ENCODE measurements around the gene COL9A3.

DNA sequence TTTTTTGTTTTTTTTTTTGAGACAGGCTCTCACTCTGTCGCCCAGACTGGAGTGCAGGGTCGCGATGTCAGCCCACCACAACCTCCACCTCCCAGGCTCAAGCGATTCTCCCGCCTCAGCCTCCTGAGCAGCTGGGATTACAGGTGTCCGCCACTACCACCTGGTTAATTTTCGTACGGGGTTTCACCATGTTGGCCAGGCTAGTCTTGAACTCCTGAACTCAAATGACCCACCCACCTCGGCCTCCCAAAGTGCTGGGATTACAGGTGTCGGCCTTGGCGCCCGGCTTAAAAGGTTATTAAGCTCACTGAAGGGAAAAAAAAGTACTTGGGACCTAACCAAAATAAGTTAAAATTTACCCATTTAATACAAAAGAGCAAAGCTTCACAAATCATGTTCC is 42.9 kb downstream of the COL9A3 start:
- TF ChIP-seq, protein P1, sequence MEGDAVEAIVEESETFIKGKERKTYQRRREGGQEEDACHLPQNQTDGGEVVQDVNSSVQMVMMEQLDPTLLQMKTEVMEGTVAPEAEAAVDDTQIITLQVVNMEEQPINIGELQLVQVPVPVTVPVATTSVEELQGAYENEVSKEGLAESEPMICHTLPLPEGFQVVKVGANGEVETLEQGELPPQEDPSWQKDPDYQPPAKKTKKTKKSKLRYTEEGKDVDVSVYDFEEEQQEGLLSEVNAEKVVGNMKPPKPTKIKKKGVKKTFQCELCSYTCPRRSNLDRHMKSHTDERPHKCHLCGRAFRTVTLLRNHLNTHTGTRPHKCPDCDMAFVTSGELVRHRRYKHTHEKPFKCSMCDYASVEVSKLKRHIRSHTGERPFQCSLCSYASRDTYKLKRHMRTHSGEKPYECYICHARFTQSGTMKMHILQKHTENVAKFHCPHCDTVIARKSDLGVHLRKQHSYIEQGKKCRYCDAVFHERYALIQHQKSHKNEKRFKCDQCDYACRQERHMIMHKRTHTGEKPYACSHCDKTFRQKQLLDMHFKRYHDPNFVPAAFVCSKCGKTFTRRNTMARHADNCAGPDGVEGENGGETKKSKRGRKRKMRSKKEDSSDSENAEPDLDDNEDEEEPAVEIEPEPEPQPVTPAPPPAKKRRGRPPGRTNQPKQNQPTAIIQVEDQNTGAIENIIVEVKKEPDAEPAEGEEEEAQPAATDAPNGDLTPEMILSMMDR (IDR thresholded peaks at IDR 0.05), result no peak
- TF ChIP-seq EP300 (IDR thresholded peaks at IDR 0.05; ENCODE audit: low read depth) (no peak), POLR2AphosphoS5 (IDR thresholded peaks at IDR 0.05) (no peak)

Measured in transverse colon (tissue), 4 donors.